ENCODE measurements around the gene ORC3.

DNA sequence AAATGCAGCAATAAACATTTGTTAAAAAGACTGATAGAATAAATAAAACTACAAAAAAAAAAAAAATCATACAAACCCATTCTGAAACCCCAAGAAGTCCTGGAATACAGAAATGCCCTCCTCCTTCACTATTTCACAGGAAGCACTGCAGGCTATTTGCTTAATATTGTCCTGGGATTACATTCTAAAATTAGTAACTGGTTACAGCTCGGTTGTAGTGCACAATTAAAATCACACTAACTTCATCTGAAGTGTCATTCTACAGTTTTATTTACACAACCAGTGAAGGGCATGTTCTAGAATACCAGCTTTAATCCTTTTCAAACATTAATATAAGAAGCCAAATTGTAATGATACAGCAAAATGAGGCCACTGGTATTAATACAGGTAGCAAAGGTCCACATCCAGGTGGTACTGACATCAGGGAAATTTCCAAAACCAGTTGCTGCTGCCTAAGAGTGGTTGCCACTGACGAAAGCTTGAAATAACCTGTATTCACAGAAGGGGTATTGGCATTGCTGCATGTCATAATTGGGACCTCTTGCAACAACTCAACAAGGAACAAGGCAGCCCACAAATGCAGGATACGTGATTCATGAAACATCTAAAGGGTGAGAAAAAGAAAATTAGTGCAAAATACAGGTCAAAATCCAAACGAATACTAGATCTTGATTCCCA is 85.2 kb downstream of the ORC3 start:
- TF ChIP-seq EZH2 (IDR thresholded peaks at IDR 0.05; ENCODE audit: borderline replicate concordance, low read depth, low read length, severe bottlenecking), result no peak
- TF ChIP-seq, protein P1, sequence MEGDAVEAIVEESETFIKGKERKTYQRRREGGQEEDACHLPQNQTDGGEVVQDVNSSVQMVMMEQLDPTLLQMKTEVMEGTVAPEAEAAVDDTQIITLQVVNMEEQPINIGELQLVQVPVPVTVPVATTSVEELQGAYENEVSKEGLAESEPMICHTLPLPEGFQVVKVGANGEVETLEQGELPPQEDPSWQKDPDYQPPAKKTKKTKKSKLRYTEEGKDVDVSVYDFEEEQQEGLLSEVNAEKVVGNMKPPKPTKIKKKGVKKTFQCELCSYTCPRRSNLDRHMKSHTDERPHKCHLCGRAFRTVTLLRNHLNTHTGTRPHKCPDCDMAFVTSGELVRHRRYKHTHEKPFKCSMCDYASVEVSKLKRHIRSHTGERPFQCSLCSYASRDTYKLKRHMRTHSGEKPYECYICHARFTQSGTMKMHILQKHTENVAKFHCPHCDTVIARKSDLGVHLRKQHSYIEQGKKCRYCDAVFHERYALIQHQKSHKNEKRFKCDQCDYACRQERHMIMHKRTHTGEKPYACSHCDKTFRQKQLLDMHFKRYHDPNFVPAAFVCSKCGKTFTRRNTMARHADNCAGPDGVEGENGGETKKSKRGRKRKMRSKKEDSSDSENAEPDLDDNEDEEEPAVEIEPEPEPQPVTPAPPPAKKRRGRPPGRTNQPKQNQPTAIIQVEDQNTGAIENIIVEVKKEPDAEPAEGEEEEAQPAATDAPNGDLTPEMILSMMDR (IDR thresholded peaks at IDR 0.05; ENCODE audit: borderline replicate concordance, extremely low read depth, low read length, poor library complexity, severe bottlenecking), result no peak

All from DND-41 (cell line).